Activated CD4-positive, alpha-beta T cell treated with anti-CD3 and anti-CD28 coated beads, Interleukin-2, amount 50 U/mL, for 1 hour (primary cell): ENCODE measurements around the gene PTGES3L.
"Not testable (repeated sequence)": the region's sequence is repeated elsewhere in the genome, so short reads cannot be mapped to it uniquely, and the experiment has no call there.

ENCODE experiments used
- DNase-seq: peaks from one replicate; pipeline ENCODE4 v3.0.0-alpha.2; 2020

Gene PTGES3L

GRCh38 chr17:42919522-42920077, 60.3 kb downstream of the PTGES3L start:
- not testable (repeated sequence) for DNase-seq

GRCh38 chr17:42918902-42919521, 60.9 kb downstream of the PTGES3L start:
- no peak for DNase-seq
